ENCODE data around the gene RIPOR1. TPM values are rescaled to one million over a fixed set of nuclear protein-coding genes. Genes with fewer than 3 reads are reported as not detected.

RIPOR1 gene
- total and polyA plus RNA-seq, 2 donors: 5.7 to 25.4 TPM

DNA sequence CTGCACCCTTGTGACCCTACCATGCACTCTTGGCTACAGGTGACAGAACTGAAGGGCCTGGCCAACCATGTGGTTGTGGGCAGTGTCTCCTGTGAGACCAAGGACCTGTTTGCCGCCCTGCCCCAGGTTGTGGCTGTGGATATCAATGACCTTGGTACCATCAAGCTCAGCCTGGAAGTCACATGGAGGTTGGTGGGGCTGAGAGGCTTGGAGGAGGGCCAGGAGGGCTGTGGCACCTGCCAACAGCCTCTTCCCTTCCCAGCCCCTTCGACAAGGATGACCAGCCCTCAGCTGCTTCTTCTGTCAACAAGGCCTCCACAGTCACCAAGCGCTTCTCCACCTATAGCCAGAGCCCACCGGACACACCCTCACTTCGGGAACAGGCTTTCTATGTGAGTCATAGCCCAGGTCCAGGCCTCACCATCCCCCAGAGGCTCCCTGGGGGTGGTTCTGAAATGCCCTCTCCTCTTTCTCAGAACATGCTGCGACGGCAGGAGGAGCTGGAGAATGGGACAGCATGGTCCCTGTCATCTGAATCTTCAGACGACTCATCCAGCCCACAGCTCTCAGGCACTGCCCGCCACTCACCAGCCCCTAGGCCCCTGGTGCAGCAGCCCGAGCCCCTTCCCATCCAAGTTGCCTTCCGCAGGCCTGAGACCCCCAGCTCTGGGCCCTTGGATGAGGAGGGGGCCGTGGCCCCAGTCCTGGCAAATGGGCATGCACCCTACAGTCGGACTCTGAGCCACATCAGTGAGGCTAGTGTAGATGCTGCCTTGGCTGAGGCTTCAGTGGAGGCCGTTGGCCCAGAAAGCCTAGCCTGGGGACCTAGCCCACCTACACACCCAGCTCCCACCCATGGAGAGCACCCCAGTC lies 13.0 kb downstream of the RIPOR1 start:
- Histone ChIP-seq H3K36me3 (ENCODE audit: control insufficient read depth in 2 of 2, insufficient read depth in 2 of 2, low read length in 1 of 2) (peaks cover 37 to 59% of the 10 kb centered on the region in 2 donors), H3K4me1 (ENCODE audit: control insufficient read depth in 2 of 2, insufficient read depth in 2 of 2, low read length in 2 of 2) (peaks cover 27 to 76% of the 10 kb centered on the region in 2 donors), H3K27ac (ENCODE audit: low read depth in 1 of 2, low read length in 1 of 2) (peak overlapping the region; percentile 41 to 43), H3K27me3 (ENCODE audit: control insufficient read depth in 2 of 2, insufficient read depth in 1 of 2, low read length in 1 of 2) (peaks cover 0 to 27% of the 10 kb centered on the region in 2 donors), H3K9me3 (ENCODE audit: control insufficient read depth in 2 of 2, insufficient read depth in 1 of 2, low read length in 1 of 2) (peaks cover 0 to 2% of the 10 kb centered on the region in 2 donors), H3K4me3 (ENCODE audit: low read length in 2 of 2) (no peak overlapping the region)
- no peak for DNase-seq (ENCODE audit: low read depth in 6 of 9, low spot score in 9 of 9)
- 94% methylated on average over 14 of the region's 14 CpGs for WGBS

- Histone ChIP-seq H3K27ac (ENCODE audit: low read depth in 1 of 2, low read length in 1 of 2) (peak overlapping the region in 1 of 2 donors; percentile 41), H3K27me3 (ENCODE audit: control insufficient read depth in 2 of 2, insufficient read depth in 1 of 2, low read length in 1 of 2) (peaks cover 0 to 19% of the 10 kb centered on the region in 2 donors), H3K36me3 (ENCODE audit: control insufficient read depth in 2 of 2, insufficient read depth in 2 of 2, low read length in 1 of 2) (peaks cover 37 to 59% of the 10 kb centered on the region in 2 donors), H3K4me3 (ENCODE audit: low read length in 2 of 2) (no peak overlapping the region), H3K9me3 (ENCODE audit: control insufficient read depth in 2 of 2, insufficient read depth in 1 of 2, low read length in 1 of 2) (no peaks in the 10 kb centered on the region), H3K4me1 (ENCODE audit: control insufficient read depth in 2 of 2, insufficient read depth in 2 of 2, low read length in 2 of 2) (peaks cover 33 to 76% of the 10 kb centered on the region in 2 donors)
- DNase-seq (ENCODE audit: low read depth in 6 of 9, low spot score in 9 of 9): peak in 5 of 9 donors; percentile 69 to 87 (median 76)
Measured at GRCh38 chr16:67542464-67542863, 13.8 kb downstream of the RIPOR1 start.

- Histone ChIP-seq H3K9me3 (ENCODE audit: control insufficient read depth in 2 of 2, insufficient read depth in 1 of 2, low read length in 1 of 2) (no peaks in the 10 kb centered on the region), H3K4me3 (ENCODE audit: low read length in 2 of 2) (no peak overlapping the region), H3K27ac (ENCODE audit: low read depth in 1 of 2, low read length in 1 of 2) (no peak overlapping the region), H3K27me3 (ENCODE audit: control insufficient read depth in 2 of 2, insufficient read depth in 1 of 2, low read length in 1 of 2) (peaks cover 0 to 13% of the 10 kb centered on the region in 2 donors), H3K36me3 (ENCODE audit: control insufficient read depth in 2 of 2, insufficient read depth in 2 of 2, low read length in 1 of 2) (peaks cover 37 to 59% of the 10 kb centered on the region in 2 donors), H3K4me1 (ENCODE audit: control insufficient read depth in 2 of 2, insufficient read depth in 2 of 2, low read length in 2 of 2) (peaks cover 37 to 80% of the 10 kb centered on the region in 2 donors)
- whole genome bisulfite sequencing: 96% methylated on average over 8 of the region's 8 CpGs
- DNase-seq (ENCODE audit: low read depth in 6 of 9, low spot score in 9 of 9): no peak
Measured at GRCh38 chr16:67543036-67543435, 14.4 kb downstream of the RIPOR1 start.

GRCh38 chr16:67543582-67543981 lies 15.0 kb downstream of the RIPOR1 start:
- no peaks in the 10 kb centered on the region for H3K9me3 ChIP-seq (ENCODE audit: control insufficient read depth in 2 of 2, insufficient read depth in 1 of 2, low read length in 1 of 2)
- H3K4me1 ChIP-seq (ENCODE audit: control insufficient read depth in 2 of 2, insufficient read depth in 2 of 2, low read length in 2 of 2): peaks cover 38 to 81% of the 10 kb centered on the region in 2 donors
- H3K4me3 ChIP-seq (ENCODE audit: low read length in 2 of 2): no peak overlapping the region
- H3K36me3 ChIP-seq (ENCODE audit: control insufficient read depth in 2 of 2, insufficient read depth in 2 of 2, low read length in 1 of 2): peaks cover 37 to 62% of the 10 kb centered on the region in 2 donors
- no peak overlapping the region for H3K27ac ChIP-seq (ENCODE audit: low read depth in 1 of 2, low read length in 1 of 2)
- WGBS: 95% methylated on average over 6 of the region's 6 CpGs
- DNase-seq (ENCODE audit: low read depth in 6 of 9, low spot score in 9 of 9): no peak
- H3K27me3 ChIP-seq (ENCODE audit: control insufficient read depth in 2 of 2, insufficient read depth in 1 of 2, low read length in 1 of 2): peaks cover 0 to 8% of the 10 kb centered on the region in 2 donors

GRCh38 chr16:67544329-67544841 lies 15.8 kb downstream of the RIPOR1 start:
- DNase-seq (ENCODE audit: low read depth in 6 of 9, low spot score in 9 of 9): no peak
- peaks cover 37 to 62% of the 10 kb centered on the region in 2 donors for H3K36me3 ChIP-seq (ENCODE audit: control insufficient read depth in 2 of 2, insufficient read depth in 2 of 2, low read length in 1 of 2)
- H3K4me3 ChIP-seq (ENCODE audit: low read length in 2 of 2): no peak overlapping the region
- no peaks in the 10 kb centered on the region for H3K9me3 ChIP-seq (ENCODE audit: control insufficient read depth in 2 of 2, insufficient read depth in 1 of 2, low read length in 1 of 2)
- WGBS: 97% methylated on average over 13 of the region's 13 CpGs
- peak overlapping the region in 1 of 2 donors; percentile 100 for H3K27ac ChIP-seq (ENCODE audit: low read depth in 1 of 2, low read length in 1 of 2)
- H3K4me1 ChIP-seq (ENCODE audit: control insufficient read depth in 2 of 2, insufficient read depth in 2 of 2, low read length in 2 of 2): peaks cover 46 to 81% of the 10 kb centered on the region in 2 donors
- H3K27me3 ChIP-seq (ENCODE audit: control insufficient read depth in 2 of 2, insufficient read depth in 1 of 2, low read length in 1 of 2): no peaks in the 10 kb centered on the region

DNA sequence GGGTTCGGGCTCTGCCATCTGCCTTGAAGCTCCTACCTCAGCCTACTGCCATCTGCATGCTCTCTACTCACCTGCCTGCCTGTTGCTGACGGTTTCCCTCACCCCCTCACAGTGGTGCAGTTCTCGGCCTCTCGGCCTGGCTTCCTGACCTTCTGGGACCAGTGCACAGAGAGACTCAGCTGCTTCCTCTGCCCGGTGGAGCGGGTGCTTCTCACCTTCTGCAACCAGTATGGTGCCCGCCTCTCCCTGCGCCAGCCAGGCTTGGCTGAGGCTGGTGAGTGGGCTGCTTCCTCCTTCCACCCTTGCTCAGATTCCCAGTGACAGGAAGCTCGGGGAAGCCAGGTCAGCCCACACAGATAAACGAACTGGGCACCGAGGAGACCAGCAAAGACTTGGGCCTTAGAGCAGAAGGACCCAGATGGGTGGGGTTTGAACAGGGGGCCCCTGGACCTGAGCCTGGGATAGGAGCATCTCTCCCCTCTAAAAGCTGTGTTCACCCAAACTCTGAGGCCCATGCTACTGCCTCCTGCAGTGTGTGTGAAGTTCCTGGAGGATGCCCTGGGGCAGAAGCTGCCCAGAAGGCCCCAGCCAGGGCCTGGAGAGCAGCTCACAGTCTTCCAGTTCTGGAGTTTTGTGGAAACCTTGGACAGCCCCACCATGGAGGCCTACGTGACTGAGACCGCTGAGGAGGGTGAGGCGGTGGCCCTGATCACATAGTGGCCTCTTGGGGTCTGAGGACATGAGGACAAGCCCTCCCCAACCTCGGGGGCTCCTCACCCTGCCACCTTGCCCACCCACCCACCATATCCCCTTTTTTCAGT lies 16.4 kb downstream of the RIPOR1 start:
- Histone ChIP-seq H3K4me3 (ENCODE audit: low read length in 2 of 2) (no peak overlapping the region), H3K27me3 (ENCODE audit: control insufficient read depth in 2 of 2, insufficient read depth in 1 of 2, low read length in 1 of 2) (no peaks in the 10 kb centered on the region), H3K27ac (ENCODE audit: low read depth in 1 of 2, low read length in 1 of 2) (peak overlapping the region in 1 of 2 donors; percentile 100), H3K9me3 (ENCODE audit: control insufficient read depth in 2 of 2, insufficient read depth in 1 of 2, low read length in 1 of 2) (no peaks in the 10 kb centered on the region), H3K36me3 (ENCODE audit: control insufficient read depth in 2 of 2, insufficient read depth in 2 of 2, low read length in 1 of 2) (peaks cover 33 to 65% of the 10 kb centered on the region in 2 donors), H3K4me1 (ENCODE audit: control insufficient read depth in 2 of 2, insufficient read depth in 2 of 2, low read length in 2 of 2) (peaks cover 53 to 85% of the 10 kb centered on the region in 2 donors)
- WGBS: 77% methylated on average over 15 of the region's 15 CpGs
- peak in 1 of 9 donors; percentile 11 for DNase-seq (ENCODE audit: low read depth in 6 of 9, low spot score in 9 of 9)

DNA sequence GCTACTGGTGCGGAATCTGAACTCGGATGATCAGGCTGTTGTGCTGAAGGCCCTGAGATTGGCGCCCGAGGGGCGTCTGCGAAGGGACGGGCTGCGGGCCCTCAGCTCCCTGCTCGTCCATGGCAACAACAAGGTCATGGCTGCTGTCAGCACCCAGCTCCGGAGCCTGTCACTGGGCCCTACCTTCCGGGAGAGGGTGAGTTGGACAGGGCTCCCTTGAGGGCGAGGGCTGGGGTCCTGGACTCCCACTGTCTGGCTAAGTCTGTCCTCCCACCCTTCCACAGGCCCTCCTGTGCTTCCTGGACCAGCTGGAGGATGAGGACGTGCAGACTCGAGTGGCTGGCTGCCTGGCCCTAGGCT lies 17.0 kb downstream of the RIPOR1 start:
- H3K4me1 ChIP-seq (ENCODE audit: control insufficient read depth in 2 of 2, insufficient read depth in 2 of 2, low read length in 2 of 2): peaks cover 57 to 91% of the 10 kb centered on the region in 2 donors
- H3K36me3 ChIP-seq (ENCODE audit: control insufficient read depth in 2 of 2, insufficient read depth in 2 of 2, low read length in 1 of 2): peaks cover 31 to 59% of the 10 kb centered on the region in 2 donors
- no peaks in the 10 kb centered on the region for H3K9me3 ChIP-seq (ENCODE audit: control insufficient read depth in 2 of 2, insufficient read depth in 1 of 2, low read length in 1 of 2)
- H3K27me3 ChIP-seq (ENCODE audit: control insufficient read depth in 2 of 2, insufficient read depth in 1 of 2, low read length in 1 of 2): no peaks in the 10 kb centered on the region
- WGBS: 95% methylated on average over 14 of the region's 14 CpGs
- no peak for DNase-seq (ENCODE audit: low read depth in 6 of 9, low spot score in 9 of 9)
- peak overlapping the region in 1 of 2 donors; percentile 100 for H3K27ac ChIP-seq (ENCODE audit: low read depth in 1 of 2, low read length in 1 of 2)
- H3K4me3 ChIP-seq (ENCODE audit: low read length in 2 of 2): no peak overlapping the region

DNA sequence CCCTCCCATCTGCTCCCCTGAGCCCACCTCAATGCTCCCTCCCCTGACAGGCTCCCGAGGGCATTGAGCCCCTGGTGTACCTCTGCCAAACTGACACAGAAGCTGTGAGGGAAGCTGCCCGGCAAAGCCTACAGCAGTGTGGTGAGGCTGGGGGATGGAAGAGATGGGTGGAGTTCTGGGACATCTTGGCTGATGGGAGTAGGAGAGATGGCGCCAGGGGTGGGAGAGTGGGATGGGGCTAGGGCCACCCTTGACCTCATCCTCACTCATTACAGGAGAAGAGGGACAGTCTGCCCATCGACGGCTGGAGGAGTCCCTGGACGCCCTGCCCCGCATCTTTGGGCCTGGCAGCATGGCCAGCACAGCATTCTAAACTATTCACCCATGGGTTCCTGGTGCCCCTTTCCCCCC lies 17.5 kb downstream of the RIPOR1 start:
- Histone ChIP-seq H3K4me1 (ENCODE audit: control insufficient read depth in 2 of 2, insufficient read depth in 2 of 2, low read length in 2 of 2) (peaks cover 60 to 95% of the 10 kb centered on the region in 2 donors), H3K4me3 (ENCODE audit: low read length in 2 of 2) (peak overlapping the region; percentile 58 to 76), H3K36me3 (ENCODE audit: control insufficient read depth in 2 of 2, insufficient read depth in 2 of 2, low read length in 1 of 2) (peaks cover 32 to 56% of the 10 kb centered on the region in 2 donors), H3K27ac (ENCODE audit: low read depth in 1 of 2, low read length in 1 of 2) (peak overlapping the region in 1 of 2 donors; percentile 100), H3K27me3 (ENCODE audit: control insufficient read depth in 2 of 2, insufficient read depth in 1 of 2, low read length in 1 of 2) (no peaks in the 10 kb centered on the region), H3K9me3 (ENCODE audit: control insufficient read depth in 2 of 2, insufficient read depth in 1 of 2, low read length in 1 of 2) (no peaks in the 10 kb centered on the region)
- DNase-seq (ENCODE audit: low read depth in 6 of 9, low spot score in 9 of 9): peak in 1 of 9 donors; percentile 21
- 87% methylated on average over 7 of the region's 7 CpGs for WGBS
